NCI-H748 treated with DMSO at 0.1 percent for 48 hours (cell line): ENCODE measurements around the gene LVRN.

Experiments used
- DNase-seq: peaks from one replicate; lab custom pipeline; 2025; lab: John Stamatoyannopoulos, UW

Gene LVRN

GRCh38 chr5:116025866-116026265, 63.6 kb downstream of the LVRN start:
- DNase-seq = no peak

GRCh38 chr5:116032094-116032517, 69.8 kb downstream of the LVRN start, which contains the start of gene ARL14EPL:
Gene ARL14EPL (plus strand): TSS chr5:116032472. CDS start chr5:116051466, 18,994 bp downstream.
- no peak for DNase-seq

GRCh38 chr5:116032991-116033390, 70.7 kb downstream of the LVRN start:
- DNase-seq = no peak

DNA sequence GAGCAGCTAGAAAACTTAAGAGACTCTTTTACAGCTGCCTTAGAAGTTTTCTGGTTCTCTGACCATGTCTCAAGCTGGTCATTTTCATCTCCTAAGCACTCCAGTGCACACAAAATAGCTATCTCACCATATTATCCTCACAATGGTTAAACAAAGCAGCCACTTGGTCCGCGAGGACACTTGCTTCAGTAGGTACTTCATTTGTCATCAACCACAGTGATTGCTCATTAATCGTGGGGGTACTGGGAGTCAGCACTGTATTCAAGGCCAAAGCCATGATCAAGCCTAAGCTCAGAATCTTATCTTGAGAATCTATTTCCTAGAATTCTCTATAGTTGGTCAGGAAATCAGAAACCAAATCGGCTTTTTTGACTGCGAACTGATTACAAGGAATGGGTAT, 72.8 kb downstream of the LVRN start:
- DNase-seq = no peak

GRCh38 chr5:116037236-116037822, 75.1 kb downstream of the LVRN start:
- DNase-seq = no peak

- no peak for DNase-seq
These were observed 76.5 kb downstream of the LVRN start for GRCh38 chr5:116038817-116039216.

DNA sequence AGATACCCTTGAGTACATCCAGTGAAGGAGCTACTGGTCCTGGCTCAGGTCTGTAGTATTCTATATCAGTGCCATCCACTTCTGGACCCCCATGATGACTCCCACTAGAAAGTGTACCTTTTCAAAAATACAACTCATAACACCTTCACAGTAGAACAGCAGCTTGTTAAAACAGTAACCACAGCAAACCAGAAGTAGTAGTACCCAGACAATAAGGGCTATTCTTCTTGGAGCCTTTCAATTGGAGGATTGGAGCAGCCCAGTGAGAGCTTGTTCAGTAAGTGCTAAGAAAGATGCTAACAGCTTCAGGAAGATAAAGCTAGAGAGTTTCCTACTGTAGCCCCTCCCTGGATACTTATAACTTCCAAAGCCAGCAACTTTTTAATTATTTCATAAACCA, 80.1 kb downstream of the LVRN start:
- DNase-seq = no peak

DNA sequence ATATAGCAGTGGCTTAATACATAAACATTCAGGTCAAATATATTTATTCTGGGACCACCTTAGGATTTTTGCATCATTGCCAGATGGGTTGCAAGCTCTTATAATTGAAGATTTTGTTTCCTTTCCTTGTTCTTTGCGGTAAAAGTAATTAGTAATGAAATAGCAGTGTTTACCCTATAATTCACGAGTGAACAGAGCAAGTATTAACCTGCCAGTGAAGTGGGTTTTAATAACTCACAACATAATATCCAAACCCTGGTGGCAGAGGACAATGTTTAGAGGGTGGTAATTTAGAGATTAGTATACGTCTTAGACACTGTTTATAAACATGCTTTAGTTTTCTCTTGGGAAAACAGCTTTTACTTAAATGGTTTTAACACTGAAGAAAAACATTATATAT, 81.8 kb downstream of the LVRN start:
- no peak for DNase-seq

- no peak for DNase-seq
These were observed 83.5 kb downstream of the LVRN start for GRCh38 chr5:116045821-116046220.

DNA sequence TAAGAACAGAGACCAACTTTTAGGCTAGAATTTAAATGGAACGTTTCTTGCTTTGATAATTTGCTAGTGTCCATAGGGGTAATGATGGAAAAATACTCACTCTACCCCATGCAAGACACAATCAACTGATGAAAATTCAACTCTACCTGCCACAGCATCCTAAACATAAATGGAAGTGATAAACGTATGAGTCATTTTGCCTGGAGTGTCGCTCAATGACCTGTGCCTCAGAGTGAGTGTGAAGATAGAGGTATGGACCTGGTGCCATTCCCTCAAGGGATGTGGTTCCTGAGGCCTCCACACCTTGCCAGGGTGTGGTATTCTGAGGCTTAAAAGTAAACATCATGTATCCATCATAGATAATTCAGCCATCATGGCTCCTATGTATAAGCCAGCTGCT, 84.0 kb downstream of the LVRN start:
- no peak for DNase-seq

DNA sequence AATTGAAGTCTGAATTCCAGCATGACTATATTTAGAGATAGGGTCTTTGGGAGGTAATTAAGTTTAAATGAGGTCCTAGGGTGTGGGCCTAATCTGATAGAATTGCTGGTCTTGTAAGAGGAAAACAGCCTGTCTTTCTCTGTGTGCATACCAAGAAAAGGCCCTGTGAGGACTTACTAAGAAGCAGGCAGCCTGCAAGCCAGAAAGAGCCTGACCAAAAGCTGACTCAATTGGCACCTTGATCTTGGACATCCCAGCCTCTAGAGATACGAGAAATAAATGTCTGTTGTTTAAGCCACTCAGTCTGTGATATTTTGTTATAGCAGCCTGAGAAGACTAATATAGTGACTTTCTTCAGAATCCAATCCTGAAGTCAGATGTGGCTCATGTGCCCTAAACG, 84.5 kb downstream of the LVRN start:
- no peak for DNase-seq

GRCh38 chr5:116058346-116058936, 96.2 kb downstream of the LVRN start:
- DNase-seq = no peak

DNA sequence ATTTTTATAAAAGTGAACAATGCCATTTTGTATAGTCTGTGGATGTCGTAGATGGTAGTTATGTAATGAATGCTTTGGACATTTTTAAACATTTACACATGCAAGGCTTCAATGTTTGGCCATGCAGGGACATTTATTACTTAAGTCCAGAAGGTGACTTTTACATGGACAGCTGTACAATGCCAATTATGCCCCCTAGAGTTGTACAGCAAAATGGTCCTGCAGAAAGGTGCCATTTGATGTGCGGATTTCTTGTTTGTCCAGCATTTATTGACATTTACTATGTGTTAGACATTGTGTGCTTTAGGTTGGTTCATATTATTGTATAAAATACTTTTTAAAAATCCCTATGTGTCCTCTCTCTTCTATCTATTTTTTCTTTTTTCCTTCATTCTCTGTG, 100.1 kb downstream of the LVRN start:
- no peak for DNase-seq

DNA sequence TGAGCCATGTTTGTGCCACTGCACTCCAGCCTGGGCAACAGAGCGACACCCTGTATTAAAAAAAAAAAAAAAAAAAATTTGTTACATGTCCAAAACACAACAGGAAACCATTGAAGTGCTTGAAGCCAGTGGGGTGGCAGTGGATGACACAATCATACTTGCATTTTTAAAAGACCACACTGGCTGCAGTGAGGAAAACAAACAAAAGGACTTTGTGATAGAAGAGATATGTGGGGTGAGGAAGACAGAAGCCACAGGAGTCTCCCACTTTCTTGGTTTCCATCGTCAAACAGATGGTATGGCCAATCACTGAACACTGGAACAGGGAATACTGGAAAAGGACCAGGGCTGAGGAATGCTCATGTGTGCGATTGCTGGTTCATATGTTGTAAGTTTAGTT, 101.7 kb downstream of the LVRN start:
- no peak for DNase-seq

- DNase-seq = peak; percentile 6
These were observed 105.9 kb downstream of the LVRN start for GRCh38 chr5:116068028-116068632.

DNA sequence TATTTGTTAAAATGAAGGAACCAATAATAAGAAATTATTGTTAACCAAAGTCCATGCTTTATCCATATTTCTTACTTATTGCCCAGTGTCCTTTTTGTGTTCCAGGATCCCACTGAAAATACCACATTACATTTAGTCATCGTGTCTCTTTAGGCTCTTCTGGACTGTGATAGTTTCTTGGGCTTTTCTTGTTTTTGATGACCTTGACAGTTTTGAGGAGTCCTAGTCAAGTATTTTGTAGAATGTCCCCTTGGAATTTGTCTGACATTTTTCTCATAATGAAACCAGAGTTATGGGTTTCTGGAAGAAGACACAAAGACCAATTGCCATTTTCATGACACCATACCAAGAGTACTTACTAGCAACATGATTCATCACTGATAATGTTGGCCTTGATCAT, 108.9 kb downstream of the LVRN start:
- DNase-seq = no peak

DNA sequence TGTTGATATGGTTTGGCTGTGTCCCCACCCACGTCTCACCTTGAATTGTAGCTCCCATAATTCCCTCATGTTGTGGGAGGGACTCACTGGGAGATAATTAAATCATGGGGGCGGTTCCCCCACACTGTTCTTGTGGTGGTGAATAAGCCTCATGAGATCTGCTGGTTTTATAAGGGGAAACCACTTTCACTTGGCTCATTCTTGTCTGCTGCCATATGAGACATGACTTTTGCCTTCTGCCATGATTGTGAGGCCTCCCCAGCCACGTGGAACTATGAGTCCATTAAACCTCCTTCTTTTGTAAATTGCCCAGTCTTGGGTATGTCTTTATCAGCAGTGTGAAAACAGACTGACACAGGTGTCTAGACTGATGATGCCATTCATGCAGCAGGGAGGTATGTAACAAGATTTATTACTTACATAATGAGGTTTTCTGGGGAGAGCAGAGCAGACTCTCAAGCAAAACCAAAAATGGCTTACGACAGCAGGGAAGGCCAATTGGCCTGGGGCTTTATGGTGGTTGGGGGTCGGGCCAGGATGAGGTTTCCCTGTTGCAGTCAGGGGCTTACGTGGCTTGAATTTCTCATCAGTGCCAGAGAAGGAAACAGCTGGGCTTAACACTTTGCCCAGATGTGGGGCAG, 113.0 kb downstream of the LVRN start:
- DNase-seq = no peak

GRCh38 chr5:116076496-116076895, 114.2 kb downstream of the LVRN start:
- no peak for DNase-seq
